VCaP (cell line): Measurements from ENCODE around the gene FAHD1.
"Not testable (repeated sequence)": the region's sequence is repeated elsewhere in the genome, so short reads cannot be mapped to it uniquely, and the experiment has no call there.

ENCODE experiments used
- H3K27ac ChIP-seq: fragments of 450-650 bp; 2 replicates; pipeline ENCODE4 v1.5.1; 2017
- CTCF ChIP-seq: fragments of 450-650 bp; conservative IDR thresholded peaks from 2 replicates; pipeline ENCODE4 v1.5.1; 2017; ENCODE audit warnings: mild to moderate bottlenecking, moderate library complexity

Gene FAHD1

GRCh38 chr16:1791256-1791942 is 35.6 kb upstream of the FAHD1 start:
- H3K27ac ChIP-seq: no peak overlapping the region
- no peak for TF ChIP-seq CTCF

- no peak for TF ChIP-seq CTCF
- H3K27ac ChIP-seq: no peak overlapping the region
These were observed 34.8 kb upstream of the FAHD1 start for GRCh38 chr16:1791943-1792812.

GRCh38 chr16:1792836-1793577 is 34.0 kb upstream of the FAHD1 start:
- H3K27ac ChIP-seq: no peak overlapping the region
- no peak for TF ChIP-seq CTCF

- TF ChIP-seq CTCF: no peak
- no peak within 1 kb of the TSS for H3K27ac ChIP-seq
These were observed 33.3 kb upstream of the FAHD1 start, which contains the start of gene IGFALS for GRCh38 chr16:1793578-1794220. TSS of gene IGFALS (minus strand) at chr16:1793705. CDS start at chr16:1793652, 53 bp downstream.

- TF ChIP-seq CTCF: no peak
- H3K27ac ChIP-seq: no peak overlapping the region
These were observed 32.7 kb upstream of the FAHD1 start for GRCh38 chr16:1794221-1794871.

- TF ChIP-seq CTCF: no peak
- no peak overlapping the region for H3K27ac ChIP-seq
These were observed 31.9 kb upstream of the FAHD1 start for GRCh38 chr16:1794908-1795666.

- H3K27ac ChIP-seq: not testable (repeated sequence)
These were observed 27.7 kb upstream of the FAHD1 start for GRCh38 chr16:1799263-1799662.
